HL-60/S4 treated with retinoic acid at 250 ng/mL for 4 days and 3 days (cell line): ENCODE data around the gene DOHH.
"Not testable (repeated sequence)": the region's sequence is repeated elsewhere in the genome, so short reads cannot be mapped to it uniquely, and the experiment has no call there.

Source experiments
- in situ Hi-C: fragments of 300-500 bp; cut with MboI; formaldehyde crosslinking; loops from 2 replicates; pipeline ENCODE4 v1.7.0; 2022; ENCODE audit warnings: low sequenced_read_pairs

DOHH gene

DNA sequence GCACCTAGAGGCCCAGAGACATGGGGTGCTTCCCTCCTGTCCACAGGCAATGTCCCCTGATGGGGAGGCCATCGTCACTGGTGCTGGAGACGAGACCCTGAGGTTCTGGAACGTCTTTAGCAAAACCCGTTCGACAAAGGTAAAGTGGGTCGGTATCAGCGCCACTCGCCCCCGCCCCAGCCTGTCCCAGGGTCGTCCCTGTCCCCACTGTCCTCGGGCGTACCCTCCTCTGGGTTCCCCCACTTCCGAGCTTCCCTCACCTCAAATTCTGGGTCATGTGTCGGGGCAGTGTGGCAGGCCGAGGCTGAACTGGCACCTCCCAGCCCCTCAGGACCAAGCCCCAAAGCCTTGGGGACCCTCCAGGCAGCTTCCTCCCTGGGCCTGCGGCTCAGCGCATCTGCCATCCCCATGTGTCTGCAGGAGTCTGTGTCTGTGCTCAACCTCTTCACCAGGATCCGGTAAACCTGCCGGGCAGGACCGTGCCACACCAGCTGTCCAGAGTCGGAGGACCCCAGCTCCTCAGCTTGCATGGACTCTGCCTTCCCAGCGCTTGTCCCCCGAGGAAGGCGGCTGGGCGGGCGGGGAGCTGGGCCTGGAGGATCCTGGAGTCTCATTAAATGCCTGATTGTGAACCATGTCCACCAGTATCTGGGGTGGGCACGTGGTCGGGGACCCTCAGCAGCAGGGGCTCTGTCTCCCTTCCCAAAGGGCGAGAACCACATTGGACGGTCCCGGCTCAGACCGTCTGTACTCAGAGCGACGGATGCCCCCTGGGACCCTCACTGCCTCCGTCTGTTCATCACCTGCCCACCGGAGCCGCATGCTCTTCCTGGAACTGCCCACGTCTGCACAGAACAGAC is 34.1 kb upstream of the DOHH start:
- in situ Hi-C loops: no loop called here

GRCh38 chr19:3533563-3534216 is 33.2 kb upstream of the DOHH start:
- in situ Hi-C loops: no loop called here

GRCh38 chr19:3533033-3533432 is 32.6 kb upstream of the DOHH start:
- in situ Hi-C loops: no loop called here

- in situ Hi-C loops: no loop called here
These were observed 31.8 kb upstream of the DOHH start for GRCh38 chr19:3532154-3532786.

- in situ Hi-C loops: no loop called here
These were observed 31.2 kb upstream of the DOHH start for GRCh38 chr19:3531716-3532115.

DNA sequence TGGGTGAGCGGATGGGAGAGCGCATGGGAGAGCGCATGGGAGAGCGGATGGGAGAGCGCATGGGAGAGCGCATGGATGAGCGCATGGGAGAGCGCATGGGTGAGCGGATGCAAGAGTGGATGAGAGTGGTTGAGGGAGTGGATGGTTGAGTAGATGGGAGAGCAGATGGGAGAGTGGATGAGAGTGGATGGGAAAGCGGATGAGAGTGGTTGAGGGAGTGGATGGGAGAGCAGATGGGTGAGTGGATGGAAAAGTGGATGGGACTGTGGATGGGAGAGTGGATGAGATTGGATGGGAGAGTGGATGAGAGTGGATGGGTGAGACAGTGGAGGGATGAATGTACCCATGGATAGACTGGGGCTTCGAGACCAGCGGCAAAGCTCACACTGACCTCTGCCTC is 29.9 kb upstream of the DOHH start:
- in situ Hi-C loops: no loop called here

DNA sequence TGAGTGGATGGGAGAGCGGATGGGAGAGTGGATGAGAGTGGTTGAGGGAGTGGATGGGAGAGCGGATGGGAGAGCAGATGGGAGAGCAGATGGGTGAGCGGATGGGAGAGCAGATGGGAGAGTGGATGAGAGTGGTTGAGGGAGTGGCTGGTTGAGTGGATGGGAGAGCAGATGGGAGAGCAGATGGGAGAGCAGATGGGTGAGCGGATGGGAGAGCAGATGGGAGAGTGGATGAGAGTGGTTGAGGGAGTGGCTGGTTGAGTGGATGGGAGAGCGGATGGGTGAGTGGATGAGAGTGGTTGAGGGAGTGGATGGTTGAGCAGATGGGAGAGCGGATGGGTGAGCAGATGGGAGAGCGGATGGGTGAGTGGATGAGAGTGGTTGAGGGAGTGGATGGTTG is 28.8 kb upstream of the DOHH start:
- in situ Hi-C loops: not testable (repeated sequence)

- in situ Hi-C loops: no loop called here
These were observed 28.2 kb upstream of the DOHH start for GRCh38 chr19:3528539-3529211.

- in situ Hi-C loops: no loop called here
These were observed 27.6 kb upstream of the DOHH start for GRCh38 chr19:3528080-3528479.

- in situ Hi-C loops: no loop called here
These were observed 26.9 kb upstream of the DOHH start for GRCh38 chr19:3527238-3527910.

DNA sequence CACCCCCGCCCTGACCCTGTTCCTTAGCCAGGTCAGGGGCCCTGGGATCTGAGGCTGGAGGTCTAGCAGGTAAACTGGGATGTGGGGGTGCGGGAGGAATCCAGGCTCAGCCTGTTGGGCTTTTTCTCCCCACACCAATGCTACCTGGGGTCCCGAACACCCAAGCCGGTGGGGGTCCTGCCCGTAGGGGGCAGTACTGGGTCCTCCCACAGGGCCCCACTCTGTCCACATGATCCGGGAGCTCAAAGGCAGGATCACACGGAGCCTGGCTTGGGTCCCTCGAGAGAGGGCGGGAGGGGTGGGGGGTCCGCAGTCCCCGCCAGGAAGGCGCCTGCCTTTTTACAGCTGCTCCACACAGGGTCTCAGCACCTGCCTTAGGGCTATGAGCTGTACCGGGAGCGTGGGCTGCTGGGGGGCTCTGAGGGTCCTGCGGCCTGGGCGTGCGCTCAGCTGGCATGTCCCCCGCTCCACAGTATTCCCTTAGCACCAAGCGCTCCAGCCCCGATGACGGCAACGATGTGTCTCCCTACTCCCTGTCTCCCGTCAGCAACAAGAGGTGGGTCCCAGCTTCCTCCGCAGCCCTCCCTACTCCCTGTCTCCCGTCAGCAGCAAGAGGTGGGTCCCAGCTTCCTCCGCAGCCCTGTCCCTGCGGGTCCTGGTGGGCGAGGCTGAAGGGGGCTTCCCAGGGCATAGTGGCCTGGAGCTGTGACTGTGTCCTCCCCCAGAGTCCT is 26.2 kb upstream of the DOHH start:
- in situ Hi-C loops: no loop called here

DNA sequence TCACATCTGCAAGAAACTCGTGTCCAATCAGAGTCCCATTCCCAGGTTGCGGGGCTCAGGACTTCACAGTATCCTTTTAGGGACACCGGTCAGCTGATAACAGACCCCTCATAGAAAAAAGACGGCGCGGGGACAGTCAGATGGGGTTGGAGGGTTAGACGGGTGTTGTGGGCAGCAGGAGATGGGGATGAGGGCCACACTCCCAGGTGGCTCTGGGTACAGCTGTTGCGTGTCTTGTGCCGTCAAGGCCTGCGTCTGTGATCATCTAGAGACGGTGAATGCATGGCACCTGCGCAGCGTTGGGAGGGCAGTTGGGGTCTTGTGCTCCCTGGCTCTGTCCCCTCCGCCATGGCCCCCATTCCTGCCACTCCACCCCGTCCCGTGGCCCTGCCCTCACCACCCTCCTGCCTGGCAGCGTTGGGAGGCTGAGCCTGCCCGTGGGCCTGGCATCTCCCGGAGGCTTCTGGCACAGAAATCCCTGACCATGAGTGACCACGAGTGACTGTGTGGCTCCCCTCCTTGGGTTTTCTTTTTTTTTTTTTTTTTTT is 24.5 kb upstream of the DOHH start:
- in situ Hi-C loops: no loop called here

DNA sequence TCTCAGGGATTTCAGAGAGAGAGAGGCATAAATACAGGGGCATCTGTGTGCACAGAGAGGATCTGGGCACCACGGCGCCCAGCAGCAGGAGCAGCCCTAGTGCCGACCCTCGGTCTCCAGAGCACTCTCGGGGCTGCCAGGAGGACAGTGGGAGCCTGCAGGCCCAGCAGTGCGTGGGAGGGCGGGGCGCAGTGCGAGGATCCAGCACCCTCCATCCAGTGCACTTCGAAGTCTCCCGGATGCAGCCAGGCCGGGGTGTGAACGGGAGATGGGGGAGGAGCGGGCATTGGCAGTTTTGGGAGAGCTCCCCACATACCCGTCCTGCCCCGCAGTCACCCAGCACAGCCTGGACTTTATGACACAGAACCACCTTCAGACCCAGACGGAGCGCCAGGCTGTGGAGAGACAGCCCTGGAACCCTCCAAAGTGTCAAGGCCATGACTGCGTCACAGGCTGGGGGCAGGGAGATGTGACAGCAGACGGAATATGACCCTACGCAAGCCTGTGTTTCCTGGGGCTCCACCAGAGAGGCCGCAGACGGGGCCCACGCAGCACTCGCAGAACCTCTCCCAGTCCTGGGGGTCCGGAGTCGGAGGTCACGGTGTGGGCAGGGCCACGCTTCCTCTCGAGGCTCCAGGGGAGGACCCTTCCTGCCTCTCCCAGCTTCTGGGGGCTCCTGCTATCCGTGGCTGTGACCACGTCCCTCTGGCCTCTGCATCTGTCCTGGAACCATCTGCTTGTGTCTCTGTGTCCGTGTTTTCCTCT is 23.8 kb upstream of the DOHH start:
- in situ Hi-C loops: no loop called here

GRCh38 chr19:3523361-3524077 is 23.0 kb upstream of the DOHH start:
- in situ Hi-C loops: no loop called here

DNA sequence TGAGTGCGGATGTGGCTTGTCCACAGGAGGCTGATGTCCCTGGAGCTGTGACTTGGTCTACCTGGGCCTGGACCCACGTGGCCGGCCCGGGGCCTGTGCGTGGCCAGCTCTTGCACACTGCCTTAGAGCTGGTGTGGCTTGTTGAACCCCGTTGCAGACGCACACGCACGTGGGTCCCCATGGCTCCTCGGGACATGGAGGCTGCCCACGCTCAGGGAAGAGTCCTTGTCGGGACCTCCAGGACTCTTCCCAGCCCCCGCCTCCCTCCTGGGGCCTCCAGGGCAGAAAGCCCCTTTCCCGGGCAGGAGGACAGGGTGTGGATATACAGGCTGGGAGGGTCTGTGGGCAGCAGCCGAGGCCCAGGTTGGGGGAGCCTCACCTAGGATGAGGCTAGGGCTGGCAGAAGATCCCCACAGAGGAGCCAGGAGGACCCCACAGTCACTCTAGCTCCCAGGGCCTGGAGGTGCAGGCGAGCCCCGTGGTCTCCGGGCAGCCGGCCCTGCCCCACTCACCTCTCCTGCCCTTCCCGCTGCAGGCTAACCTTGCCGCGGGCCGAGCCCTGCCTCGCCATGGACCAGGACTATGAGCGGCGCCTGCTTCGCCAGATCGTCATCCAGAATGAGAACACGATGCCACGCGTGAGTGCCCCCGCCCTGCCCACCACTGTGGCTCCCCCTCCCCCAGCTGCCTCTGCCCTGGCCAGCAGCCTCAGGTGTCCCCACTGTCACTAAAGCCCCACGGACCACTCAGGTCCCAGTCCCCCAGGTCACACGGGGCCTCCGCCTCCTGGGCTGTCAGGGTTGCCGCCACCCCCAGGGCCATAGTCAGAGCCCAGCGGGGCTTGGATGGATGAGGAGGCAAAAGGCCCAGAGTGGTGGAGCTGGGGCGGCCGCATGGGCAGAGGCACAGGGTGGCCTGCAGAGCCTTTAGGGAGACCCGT is 22.2 kb upstream of the DOHH start:
- in situ Hi-C loops: no loop called here

DNA sequence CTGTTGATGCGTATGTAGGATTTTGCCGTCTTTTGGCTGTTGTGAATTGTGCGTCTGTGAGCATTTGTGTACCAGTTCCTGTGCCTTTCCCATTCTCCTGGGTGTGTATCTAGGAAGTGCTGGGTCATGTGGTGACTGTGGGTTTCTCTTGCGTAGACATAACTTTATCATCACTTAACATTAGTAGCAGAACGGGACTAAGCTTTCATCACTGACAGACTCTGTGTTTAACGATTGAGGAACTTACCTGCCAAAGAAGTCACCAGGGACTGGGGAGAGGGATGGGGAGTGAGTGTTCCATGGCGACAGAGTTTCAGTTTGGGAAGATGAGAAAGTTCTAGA is 20.6 kb upstream of the DOHH start:
- in situ Hi-C loops: no loop called here
